C4-2B (cell line): Measurements from ENCODE around the gene KCTD11.

Source experiments
- CTCF ChIP-seq: fragments of 450-650 bp; conservative IDR thresholded peaks from 2 replicates; pipeline ENCODE4 v1.5.1; 2017; ENCODE audit warnings: mild to moderate bottlenecking
- ZFX ChIP-seq: fragments of 450-650 bp; IDR thresholded peaks from 2 replicates; pipeline ENCODE4 v1.6.1; 2017

- TF ChIP-seq CTCF (no peak), ZFX (no peak)
Measured at GRCh38 chr17:7326186-7326585, 25.8 kb upstream of the KCTD11 start.
